Measurements from ENCODE around the gene TLR4.

The TLR4 gene

GRCh38 chr9:117709936-117710335 lies 5.7 kb downstream of the TLR4 start:
- no peak for DNase-seq

GRCh38 chr9:117714282-117714681 lies 10.1 kb downstream of the TLR4 start:
- no peak for DNase-seq

GRCh38 chr9:117715411-117715989 lies 11.3 kb downstream of the TLR4 start:
- no peak for DNase-seq

GRCh38 chr9:117718085-117718484 lies 13.9 kb downstream of the TLR4 start:
- no peak for DNase-seq

GRCh38 chr9:117718701-117719100 lies 14.5 kb downstream of the TLR4 start:
- DNase-seq: no peak

- DNase-seq: no peak
Measured at GRCh38 chr9:117719161-117719920, 15.1 kb downstream of the TLR4 start.

GRCh38 chr9:117720066-117720465 lies 15.9 kb downstream of the TLR4 start:
- DNase-seq: no peak

- no peak for DNase-seq
Measured at GRCh38 chr9:117720555-117720954, 16.4 kb downstream of the TLR4 start.

- no peak for DNase-seq
Measured at GRCh38 chr9:117720987-117721386, 16.8 kb downstream of the TLR4 start.

- DNase-seq: no peak
Measured at GRCh38 chr9:117722108-117722761, 18.0 kb downstream of the TLR4 start.

GRCh38 chr9:117723986-117724625 lies 19.9 kb downstream of the TLR4 start:
- no peak for DNase-seq

- no peak for DNase-seq
Measured at GRCh38 chr9:117725426-117725887, 21.3 kb downstream of the TLR4 start.

GRCh38 chr9:117729375-117729774 lies 25.2 kb downstream of the TLR4 start:
- DNase-seq: no peak

GRCh38 chr9:117732494-117732893 lies 28.3 kb downstream of the TLR4 start:
- no peak for DNase-seq

GRCh38 chr9:117733465-117733864 lies 29.3 kb downstream of the TLR4 start:
- no peak for DNase-seq

- no peak for DNase-seq
Measured at GRCh38 chr9:117734082-117734481, 29.9 kb downstream of the TLR4 start.

GRCh38 chr9:117734523-117735314 lies 30.5 kb downstream of the TLR4 start:
- no peak for DNase-seq

GRCh38 chr9:117737721-117738226 lies 33.6 kb downstream of the TLR4 start:
- no peak for DNase-seq

- DNase-seq: no peak
Measured at GRCh38 chr9:117739206-117739605, 35.0 kb downstream of the TLR4 start.

- DNase-seq: no peak
Measured at GRCh38 chr9:117739624-117740347, 35.6 kb downstream of the TLR4 start.

GRCh38 chr9:117742131-117742530 lies 37.9 kb downstream of the TLR4 start:
- no peak for DNase-seq

Data from right kidney (tissue), 1 donor.